HL-60/S4 treated with phorbol 12-myristate 13-acetate at 8.2 ng/mL for 4 days and 3 days (cell line): Measurements from ENCODE around the gene DCTN5.
"Not testable (repeated sequence)": the region's sequence is repeated elsewhere in the genome, so short reads cannot be mapped to it uniquely, and the experiment has no call there.

Experiments used
- in situ Hi-C: fragments of 300-500 bp; cut with MboI; formaldehyde crosslinking; loops from 2 replicates; pipeline ENCODE4 v1.15.0; 2022; ENCODE audit warnings: low sequenced_read_pairs

DCTN5 gene

DNA sequence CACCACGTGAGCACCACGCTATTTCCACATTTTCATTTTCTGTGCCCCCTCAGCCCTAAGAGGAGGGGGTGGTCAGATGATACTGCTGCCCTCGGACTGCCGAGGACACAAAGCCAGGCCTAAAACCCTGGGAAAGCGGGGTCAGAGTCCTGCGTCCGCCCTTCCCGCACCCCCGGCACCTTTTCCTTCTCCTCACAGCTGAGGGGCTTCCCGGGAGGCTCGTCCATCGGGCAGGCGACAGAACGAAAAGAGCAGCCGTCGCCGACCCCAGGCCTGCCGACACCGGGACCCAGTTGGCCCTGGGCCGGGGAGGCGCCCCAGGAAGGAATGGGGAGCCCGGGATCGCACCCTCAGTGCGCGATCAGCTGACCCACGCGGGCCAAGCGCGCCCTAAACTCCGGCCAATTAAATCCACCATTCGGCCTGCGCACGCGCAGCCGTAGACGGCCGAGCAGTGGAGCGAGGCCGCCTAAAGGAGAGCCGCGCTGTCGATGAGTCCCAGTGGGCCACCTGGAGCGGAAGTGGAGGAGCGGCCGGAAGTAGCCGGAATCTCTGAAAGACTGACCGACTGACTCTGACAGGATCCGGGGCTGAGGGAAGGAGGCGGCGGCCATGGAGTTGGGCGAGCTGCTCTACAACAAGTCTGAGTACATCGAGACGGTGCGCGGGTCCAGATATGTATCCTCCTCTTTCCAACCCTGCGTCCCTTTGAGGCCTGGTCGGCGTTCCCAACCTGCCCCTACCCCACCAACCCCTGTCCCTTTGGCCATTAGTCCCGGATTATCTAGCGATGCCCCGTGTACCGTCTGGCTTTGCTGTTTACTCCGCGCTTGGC lies at the start of gene DCTN5, which contains the start of gene PALB2:
Gene DCTN5, plus strand, starts transcription at position 536 of the 835 bp plus-strand sequence. Its CDS starts 77 bp downstream, at position 613.
Gene PALB2, minus strand, starts transcription at position 380 of the 835 bp plus-strand sequence. Its CDS starts 153 bp downstream, at position 227.
- in situ Hi-C loops = no loop called here

DNA sequence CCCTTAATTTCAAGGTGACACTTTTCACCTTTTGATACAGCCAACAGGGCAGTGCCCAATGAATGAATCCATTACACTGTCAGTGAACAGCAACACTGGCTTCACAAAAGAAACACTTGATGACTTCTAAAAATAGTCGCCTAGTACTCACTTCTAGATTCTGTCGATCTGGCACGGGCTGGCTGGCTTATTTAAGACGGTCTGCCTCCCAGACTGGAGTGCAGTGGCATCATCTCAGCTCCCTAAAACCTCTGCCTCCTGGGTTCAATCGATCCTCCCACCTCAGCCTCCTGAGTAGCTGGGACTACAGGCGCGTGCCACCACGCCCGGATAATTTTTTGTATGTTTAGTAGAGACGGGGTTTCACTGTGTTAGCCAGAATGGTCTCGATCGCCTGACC lies 47.1 kb upstream of the DCTN5 start:
- in situ Hi-C loops = no loop called here

DNA sequence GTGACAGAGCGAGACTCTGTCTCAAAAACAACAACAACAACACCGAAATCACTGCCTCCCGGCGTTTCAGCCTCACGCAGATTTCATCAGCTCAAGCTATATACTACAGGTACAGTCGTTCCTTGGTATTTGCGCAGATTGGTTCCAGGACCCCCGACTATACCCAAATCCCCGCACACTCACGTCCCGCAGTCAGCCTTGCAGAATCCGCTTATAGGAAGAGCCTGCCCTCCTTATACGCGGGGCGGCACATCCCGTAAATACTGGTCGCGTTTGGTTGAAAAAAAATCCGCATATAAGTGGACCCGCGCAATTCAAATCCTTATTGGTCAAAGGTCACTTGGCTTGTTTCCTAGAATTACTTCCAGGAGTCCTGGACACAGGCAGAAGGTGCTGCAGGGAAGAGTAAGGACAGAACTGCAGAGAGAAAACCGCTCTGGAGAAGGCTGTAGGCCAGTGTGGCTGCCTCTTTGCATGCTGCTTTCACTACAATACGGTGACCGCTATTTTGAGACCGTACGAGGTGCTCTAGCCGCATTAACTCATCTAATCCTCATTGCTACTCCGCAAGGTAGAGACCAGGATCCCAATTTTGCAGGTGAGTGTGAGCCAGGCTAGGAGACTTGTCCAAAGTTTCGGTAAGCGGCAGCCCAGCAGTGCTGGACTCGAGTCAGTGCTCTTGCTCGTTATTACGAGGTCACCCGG lies 45.9 kb upstream of the DCTN5 start:
- in situ Hi-C loops = no loop called here

DNA sequence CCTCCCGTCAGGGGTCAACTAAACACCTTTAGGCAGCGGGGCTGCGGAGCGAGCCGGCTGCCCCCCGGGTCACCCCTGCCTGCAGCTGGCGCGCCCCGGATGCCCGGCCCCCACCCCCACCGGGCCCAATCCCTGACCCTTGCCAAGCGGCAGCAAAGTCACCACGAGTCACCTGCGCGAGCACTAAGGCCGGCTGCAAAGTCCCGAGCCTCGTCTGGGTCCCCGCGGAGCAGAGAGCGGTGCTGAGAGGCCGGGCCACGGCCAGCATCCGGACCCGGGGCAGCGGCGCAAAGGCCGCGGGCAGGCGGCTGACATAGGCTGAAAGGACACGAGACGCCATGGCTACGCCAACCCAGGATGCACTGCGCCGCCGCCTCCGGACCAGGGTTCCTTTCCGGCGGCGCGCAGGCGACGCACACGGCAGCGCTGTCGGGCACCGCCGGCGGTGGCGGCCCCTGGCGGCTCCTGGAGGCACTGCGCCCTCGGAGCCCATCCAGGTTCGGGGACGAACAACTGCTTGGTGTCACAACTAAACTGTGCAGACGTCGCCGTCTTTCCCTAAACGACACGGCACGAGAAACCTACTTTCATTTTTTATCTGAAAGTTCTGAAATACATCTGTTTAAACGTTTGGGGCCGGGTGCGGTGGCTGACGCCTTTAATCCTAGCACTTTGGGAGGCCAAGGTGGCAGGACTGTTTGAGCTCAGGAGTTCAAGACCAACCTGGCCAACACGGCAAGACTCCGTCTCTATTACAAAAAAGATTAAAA lies 45.1 kb upstream of the DCTN5 start, which contains the start of gene NDUFAB1:
Gene NDUFAB1, minus strand, starts transcription at position 366 of the 770 bp plus-strand sequence. Its CDS starts 26 bp downstream, at position 340.
- in situ Hi-C loops = no loop called here

DNA sequence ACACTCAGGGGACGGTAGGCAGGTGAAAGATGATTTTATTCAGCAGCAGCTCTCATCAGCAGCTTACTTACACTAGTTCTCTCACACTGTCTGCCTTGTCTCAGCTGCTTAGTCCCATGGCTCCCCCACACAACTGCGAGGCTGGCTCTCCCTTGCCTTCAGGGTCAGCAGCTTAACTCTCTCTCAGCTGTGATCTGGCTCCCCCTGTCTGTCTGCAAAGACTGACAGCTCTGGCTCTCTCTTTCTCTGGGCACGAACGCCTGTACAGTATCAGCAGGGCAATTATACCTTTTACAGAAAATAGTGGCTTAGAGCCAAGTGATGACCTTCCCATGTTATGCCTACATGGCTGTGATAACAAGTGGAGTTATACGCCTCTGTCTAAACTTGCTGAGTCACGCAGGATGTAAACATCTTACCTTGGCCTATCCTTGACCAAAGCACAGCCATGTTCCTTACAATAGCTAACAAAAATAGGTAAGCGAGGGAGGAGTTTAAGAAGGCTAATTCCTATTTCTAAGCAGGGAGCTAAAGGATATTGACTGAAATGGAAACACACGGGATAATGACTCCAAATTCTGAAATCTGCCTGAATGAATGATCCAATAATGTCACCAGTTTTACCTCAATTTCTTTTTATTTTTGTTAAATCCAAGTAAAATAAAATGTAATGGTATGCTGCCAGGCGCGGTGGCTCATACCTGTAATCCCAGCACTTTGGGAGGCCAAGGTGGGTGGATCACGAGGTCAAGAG lies 44.1 kb upstream of the DCTN5 start:
- in situ Hi-C loops = no loop called here

DNA sequence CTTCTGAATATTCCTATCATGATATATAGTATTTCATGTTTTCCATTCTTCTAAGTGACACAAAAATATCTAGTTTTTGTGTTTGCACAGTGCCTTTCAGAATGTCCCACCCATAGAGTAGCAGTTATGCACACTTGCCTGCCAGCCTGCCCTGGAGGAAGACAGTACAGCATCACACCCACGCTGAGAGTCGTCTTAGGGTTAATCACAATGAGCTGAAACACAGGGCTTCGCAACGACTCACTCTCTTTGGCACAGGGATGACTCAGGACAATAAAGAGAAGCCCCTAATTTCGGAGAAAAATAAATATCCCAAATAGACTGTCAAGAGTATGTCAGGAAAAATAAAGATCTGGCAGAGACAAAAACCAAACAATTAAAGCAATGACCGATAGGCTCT lies 33.5 kb upstream of the DCTN5 start:
- in situ Hi-C loops = no loop called here

DNA sequence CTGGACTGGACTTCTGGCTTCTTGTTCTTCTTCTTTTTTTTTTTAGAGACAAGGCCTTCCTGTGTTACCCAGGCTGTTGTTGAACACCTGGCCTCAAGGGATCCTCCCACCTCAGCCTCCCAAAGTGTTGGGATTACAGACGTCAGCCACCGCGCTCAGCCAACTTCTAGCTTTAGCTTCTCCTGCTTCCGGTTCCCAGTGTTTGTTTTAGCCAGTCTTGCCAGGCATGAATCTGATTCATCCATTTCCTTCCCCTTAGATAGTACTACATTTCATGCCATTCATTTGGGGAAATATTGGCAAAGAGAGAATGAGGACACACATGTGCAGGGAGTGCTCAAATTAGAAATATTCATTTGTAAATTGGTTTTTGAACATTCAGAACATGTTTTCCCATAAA lies 33.1 kb upstream of the DCTN5 start:
- in situ Hi-C loops = no loop called here

DNA sequence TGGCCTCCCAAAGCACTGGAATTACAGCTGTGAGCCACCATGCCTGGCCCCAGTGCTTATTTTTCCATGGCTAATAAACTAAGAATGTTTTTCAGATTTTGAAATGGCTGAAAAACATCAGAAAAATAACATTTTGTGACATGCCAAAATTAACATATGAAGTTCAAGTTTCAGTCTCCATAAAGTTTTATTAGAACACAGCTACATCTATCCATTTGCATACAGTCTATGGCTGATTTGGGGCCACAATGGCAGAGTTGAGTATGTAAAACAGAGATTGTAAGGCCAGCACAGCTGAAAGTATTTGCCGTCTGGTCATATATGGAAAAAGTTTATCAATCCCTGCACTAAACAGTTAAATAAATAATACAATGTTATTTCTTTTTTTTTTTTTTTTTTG lies 31.3 kb upstream of the DCTN5 start:
- in situ Hi-C loops = no loop called here

DNA sequence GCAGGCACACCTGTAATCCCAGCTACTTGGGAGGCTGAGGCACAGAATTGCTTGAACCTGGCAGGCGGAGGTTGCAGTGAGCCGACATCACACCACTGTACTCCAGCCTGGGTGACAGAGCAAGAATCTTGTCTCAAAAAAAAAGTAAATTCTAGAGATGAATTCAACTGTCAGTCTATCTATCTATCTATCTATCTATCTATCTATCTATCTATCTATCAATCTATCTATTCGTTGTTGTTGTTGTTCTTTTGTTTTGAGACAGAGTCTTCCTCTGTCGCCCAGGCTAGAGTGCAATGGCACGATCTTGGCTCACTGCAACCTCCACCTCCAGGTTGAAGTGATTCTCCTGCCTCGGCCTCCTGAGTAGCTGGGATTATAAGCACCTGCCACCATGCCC lies 30.4 kb upstream of the DCTN5 start:
- in situ Hi-C loops = not testable (repeated sequence)

DNA sequence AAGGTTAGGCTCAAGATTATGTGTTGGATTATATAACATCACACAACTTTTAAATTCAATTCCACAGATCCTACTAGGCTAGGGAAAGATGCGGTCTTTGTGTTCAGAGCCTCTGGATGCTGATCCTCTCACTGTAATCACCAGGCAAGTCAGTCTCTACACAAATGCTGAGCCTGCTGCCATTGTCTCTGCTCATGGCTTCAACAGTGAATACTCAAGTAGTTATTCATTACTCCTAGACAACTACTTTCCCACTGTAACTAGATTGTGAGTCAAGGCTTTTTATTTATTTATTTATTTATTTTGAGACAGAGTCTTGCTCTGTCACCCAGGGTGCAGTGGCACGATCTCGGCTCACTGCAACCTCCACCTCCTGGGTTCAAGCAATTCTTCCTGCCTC lies 29.3 kb upstream of the DCTN5 start:
- in situ Hi-C loops = no loop called here

DNA sequence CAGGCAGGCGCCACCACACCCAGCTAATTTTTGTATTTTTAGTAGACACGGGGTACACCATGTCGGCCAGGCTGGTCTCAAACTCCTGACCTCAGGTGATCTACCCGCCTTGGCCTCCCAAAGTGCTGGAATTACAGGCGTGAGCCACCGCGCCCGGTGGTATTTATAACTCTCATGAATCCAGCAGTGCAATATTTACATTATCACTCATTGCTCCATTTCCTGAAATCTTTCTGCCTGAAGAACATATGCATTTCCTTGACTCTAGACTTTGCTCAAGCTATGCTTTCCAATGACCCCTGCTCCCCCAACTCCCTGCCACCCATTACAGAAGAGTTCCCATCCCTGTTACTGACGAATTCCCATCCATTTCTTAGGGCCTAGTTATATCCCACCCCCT lies 25.5 kb upstream of the DCTN5 start:
- in situ Hi-C loops = no loop called here

DNA sequence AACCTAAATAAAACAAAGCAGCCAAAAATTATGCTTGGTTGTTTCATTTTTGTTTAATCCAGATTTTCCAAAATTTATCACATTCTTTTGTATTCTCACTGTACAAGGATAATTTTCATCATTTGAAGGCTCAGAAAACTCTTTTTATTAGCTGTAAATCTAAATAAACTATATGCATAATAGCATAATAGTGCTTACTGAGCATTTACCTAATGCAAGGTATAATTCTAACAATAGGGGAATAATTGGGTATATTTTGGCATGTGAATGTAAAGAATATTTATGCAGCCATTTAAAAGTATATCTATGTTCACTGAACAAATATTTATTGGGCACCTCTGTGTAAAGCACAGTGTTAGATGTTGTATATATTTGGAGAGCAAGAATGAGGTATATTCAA lies 17.2 kb upstream of the DCTN5 start:
- in situ Hi-C loops = no loop called here

DNA sequence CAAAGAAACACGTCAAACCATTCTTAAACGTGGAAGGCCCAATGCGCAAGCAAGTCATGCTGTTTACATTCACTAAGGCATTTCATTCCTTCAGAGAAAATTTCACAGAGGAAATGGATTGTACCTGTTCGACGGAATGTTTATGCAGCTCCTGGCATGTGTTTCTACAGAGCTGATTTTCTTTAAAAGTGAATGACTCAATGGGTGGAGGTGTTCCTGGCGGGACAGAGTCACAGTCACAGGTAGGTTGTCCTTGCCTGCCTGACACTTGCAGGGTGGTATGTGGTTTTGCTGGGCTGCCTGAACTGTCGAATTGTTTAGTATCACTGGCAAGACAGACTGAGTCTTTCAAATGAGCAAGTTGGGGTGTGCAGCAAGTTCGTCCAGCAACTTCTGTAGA lies 11.8 kb upstream of the DCTN5 start:
- in situ Hi-C loops = no loop called here

DNA sequence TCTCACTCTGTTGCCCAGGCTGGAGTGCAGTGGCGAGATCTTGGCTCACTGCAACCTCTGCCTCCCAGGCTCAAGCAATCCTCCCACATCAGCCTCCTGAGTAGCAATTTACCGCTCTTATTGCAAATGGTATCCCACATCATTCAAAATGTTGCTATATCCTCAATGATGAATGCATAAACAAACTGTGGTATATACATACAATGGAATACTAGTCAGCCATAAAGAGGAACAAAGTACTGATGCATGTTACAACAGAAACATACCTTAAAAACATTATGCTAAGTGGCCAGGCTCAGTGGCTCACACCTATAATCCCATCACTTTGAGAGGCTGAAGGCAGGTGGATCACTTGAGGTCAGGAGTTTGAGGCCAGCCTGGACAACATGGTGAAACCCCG lies 9.4 kb upstream of the DCTN5 start:
- in situ Hi-C loops = not testable (repeated sequence)

DNA sequence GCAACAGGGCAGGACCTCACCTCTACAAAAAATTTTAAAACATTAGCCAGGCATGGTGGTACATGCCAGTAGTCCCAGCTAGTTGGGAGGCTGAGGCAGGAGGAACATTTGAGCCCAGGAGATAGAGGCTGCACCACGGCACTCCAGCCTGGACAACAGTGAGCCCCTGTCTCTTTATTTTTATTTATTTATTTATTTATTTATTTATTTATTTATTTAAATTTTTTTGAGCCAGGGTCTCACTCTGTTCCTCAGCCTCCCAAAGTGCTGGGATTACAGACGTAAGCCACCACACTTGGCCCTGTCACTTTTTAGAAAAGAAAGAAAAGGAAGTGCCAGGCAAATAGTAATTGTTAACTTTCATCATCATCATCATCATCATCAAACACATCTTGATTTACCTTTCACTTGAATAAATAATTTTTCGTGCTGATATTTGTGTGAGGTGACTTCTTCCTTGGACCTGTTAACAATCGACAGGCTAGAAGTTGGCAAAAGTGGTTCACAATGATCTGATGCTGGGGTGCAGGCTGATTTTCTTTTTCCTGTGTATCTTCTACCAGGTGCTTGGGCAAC lies 6.7 kb upstream of the DCTN5 start:
- in situ Hi-C loops = no loop called here

DNA sequence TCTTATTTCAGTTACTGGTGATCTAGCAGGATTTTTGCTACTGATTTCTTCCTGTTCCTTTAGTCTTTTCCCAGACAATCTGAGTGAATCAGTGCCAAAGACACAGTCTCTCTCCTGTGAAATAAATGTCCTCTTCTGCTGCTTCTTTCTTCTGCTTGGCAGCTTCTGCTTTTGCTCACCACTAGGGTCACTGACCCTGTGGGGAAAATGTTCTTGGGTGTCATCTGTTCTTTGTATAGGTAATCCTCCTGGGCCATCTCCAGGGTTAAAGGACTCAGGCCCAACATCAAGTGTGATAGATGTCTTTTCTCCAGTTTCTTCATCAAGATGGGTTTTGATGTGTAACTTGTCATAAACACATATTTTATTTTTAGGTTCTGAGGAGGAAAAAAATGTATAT lies 5.3 kb upstream of the DCTN5 start:
- in situ Hi-C loops = no loop called here

DNA sequence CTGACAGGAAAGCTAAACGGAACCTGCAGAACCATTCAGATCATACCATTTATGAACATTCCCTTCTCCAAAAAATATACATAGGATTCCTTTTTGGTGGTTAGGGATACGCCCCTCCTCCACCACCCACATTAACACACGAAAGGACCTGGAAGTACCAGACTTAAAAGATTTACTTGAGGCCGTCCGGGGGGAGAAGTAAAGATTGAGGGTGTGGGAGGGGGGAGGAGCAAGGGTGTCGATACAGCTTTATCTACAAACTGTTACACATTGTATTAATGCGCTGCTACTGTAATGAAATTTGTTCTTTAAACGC lies 693 bp upstream of the DCTN5 start:
- in situ Hi-C loops = no loop called here

DNA sequence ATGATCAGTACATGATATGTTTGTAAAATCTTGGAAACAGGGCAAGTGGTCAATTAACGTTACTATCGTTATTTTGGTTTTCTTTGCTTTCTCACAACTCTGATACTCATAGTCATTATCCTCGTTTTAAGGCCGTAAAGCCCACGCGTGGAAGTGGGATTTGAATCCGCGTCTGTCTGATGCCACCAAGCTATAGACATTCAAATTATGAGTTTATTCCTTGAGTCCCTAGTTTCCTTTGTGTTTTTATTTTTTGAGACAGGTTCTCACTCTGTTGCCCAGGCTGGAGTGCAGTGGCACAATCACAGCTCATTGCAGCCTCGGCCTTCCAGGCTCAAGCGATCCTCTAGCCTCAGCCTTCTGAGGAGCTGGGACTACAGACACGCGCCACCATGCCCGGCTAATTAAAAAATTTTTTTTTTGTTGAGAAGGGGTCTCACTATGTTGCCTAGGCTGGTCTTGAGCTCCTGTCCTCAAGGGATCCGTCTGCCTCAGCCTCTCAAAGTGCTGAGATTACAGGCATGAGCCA lies 1.0 kb downstream of the DCTN5 start:
- in situ Hi-C loops = no loop called here

DNA sequence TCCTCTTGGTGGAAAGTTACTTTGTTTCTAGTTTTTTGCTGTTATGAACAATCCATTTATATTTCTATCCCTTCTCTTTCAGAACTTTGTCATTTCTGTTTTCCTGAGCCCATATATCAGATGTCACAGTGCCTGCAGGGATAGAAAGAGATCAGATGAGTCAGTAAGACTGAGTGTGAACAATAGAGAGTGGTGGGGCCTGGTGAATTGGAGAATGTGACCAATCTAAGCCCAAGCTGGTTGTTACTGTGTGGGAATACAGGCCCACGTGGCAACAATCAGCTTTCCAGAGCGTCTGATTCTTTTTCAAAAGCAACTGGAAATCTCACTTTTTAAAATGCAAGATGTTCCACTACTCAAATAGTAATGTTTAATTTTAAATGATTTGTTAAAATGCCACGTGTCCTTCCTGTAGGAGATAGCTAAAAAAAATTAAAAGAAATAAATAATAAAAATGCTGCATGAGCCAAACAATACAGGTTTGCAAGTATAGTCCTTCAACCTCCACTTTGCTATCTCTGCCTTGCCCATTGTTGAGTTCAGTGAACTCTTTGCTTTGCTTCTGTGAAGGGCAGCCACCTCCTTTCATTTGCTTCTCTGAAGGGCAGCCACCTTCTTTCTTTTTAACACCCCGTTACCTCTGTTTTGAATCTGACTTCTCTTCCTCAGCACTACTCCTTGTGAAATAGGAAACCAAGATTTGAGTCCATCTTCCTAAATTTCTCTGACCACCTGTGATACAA lies 9.6 kb downstream of the DCTN5 start:
- in situ Hi-C loops = no loop called here
